ENCODE results near the gene ARHGAP10.
"Not testable (repeated sequence)": the region's sequence is repeated elsewhere in the genome, so short reads cannot be mapped to it uniquely, and the experiment has no call there.

Gene ARHGAP10

GRCh38 chr4:147865926-147866325 lies 134.0 kb downstream of the ARHGAP10 start:
- FAIRE-seq (no peak), DNase-seq (ENCODE audit: insufficient read length, low spot score) (no peak)
- TF ChIP-seq, protein P1, sequence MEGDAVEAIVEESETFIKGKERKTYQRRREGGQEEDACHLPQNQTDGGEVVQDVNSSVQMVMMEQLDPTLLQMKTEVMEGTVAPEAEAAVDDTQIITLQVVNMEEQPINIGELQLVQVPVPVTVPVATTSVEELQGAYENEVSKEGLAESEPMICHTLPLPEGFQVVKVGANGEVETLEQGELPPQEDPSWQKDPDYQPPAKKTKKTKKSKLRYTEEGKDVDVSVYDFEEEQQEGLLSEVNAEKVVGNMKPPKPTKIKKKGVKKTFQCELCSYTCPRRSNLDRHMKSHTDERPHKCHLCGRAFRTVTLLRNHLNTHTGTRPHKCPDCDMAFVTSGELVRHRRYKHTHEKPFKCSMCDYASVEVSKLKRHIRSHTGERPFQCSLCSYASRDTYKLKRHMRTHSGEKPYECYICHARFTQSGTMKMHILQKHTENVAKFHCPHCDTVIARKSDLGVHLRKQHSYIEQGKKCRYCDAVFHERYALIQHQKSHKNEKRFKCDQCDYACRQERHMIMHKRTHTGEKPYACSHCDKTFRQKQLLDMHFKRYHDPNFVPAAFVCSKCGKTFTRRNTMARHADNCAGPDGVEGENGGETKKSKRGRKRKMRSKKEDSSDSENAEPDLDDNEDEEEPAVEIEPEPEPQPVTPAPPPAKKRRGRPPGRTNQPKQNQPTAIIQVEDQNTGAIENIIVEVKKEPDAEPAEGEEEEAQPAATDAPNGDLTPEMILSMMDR (IDR thresholded peaks at IDR 0.05; ENCODE audit: insufficient read depth, missing control alignments): no peak

DNA sequence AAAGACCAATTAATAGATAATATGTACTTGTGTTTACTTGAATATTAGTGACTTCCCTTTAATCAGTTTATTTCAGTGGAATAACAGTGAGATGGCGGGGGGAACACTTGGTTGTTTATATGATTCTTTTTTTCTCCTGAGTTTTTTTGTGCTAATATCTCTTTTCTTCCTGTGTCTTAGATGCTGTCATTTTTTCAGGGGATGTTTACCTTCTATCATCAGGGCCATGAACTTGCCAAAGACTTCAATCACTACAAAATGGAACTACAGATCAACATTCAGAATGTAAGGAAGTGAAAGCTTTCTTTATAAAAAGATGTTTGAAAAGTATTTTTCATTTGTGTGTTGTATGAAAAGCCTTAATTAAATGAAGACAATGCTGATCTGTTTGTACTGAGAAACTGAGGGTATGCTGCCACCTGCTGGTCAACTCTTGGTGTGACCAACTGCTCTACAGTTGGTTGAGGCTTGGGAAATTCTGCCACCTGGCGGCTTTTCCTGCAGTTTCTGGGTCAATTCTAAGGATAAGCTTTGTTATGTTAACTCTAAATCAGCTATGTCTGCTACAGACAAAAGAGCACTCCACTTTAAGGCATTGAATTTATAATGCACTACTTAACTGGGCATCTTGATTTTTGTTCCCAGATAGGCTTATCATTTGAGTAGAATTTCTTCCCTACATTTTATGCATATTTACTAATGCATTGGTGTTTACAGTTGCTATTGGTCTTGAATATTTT lies 134.8 kb downstream of the ARHGAP10 start:
- peak; percentile 44 for DNase-seq (ENCODE audit: insufficient read length, low spot score)
- TF ChIP-seq, protein P1 (IDR thresholded peaks at IDR 0.05; ENCODE audit: insufficient read depth, missing control alignments): peak; percentile 100
- FAIRE-seq: peak; percentile 97

- TF ChIP-seq, protein P1 (IDR thresholded peaks at IDR 0.05; ENCODE audit: insufficient read depth, missing control alignments): no peak
- DNase-seq (ENCODE audit: insufficient read length, low spot score) (no peak), FAIRE-seq (no peak)
These were observed 142.2 kb downstream of the ARHGAP10 start for GRCh38 chr4:147874109-147874508.

DNA sequence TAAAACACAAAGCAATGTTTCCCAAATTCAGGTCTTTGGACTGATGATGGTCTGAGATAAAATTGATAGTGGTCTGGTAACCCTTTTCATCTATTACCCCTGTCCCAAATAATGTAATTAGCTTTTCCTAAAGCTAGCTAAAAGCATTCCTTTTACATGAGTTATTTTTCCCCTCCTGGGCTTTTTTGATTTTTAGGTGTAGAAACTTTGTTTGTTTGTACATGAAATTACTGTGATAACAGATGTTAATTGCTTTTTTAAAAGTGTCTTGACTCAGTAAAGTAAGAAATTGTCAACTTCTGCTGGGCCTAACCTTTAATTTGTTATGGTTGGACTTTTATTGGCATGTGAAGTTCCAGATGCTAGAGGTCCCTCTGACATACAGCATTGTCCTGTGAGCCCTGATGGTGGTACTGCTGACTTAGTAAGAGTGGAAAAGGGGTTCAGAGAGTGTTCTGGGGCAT lies 145.5 kb downstream of the ARHGAP10 start:
- no peak for FAIRE-seq
- TF ChIP-seq, protein P1 (IDR thresholded peaks at IDR 0.05; ENCODE audit: insufficient read depth, missing control alignments): no peak
- DNase-seq (ENCODE audit: insufficient read length, low spot score): no peak

DNA sequence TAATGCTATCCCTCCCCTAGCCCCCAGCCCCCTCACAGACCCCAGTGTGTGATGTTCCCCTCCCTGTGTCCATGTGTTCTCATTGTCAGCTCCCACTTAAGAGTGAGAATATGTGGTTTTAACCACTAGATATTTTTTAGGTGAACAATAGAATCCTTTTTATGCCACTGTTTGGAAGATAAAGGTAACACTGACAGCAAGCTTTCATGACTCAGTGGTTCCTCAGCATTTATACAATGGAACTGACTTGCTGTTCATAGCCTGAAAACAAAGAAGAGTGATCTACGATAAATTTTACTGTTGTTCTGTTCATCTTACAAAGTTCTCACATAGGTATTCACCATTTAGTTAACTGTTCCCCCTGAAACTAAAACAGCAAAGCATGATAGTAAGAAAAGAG lies 147.8 kb downstream of the ARHGAP10 start:
- FAIRE-seq: no peak
- TF ChIP-seq, protein P1 (IDR thresholded peaks at IDR 0.05; ENCODE audit: insufficient read depth, missing control alignments): no peak
- no peak for DNase-seq (ENCODE audit: insufficient read length, low spot score)

- no peak for DNase-seq (ENCODE audit: insufficient read length, low spot score)
- no peak for FAIRE-seq
- TF ChIP-seq, protein P1 (IDR thresholded peaks at IDR 0.05; ENCODE audit: insufficient read depth, missing control alignments): no peak
These were observed 148.6 kb downstream of the ARHGAP10 start for GRCh38 chr4:147880511-147880910.

DNA sequence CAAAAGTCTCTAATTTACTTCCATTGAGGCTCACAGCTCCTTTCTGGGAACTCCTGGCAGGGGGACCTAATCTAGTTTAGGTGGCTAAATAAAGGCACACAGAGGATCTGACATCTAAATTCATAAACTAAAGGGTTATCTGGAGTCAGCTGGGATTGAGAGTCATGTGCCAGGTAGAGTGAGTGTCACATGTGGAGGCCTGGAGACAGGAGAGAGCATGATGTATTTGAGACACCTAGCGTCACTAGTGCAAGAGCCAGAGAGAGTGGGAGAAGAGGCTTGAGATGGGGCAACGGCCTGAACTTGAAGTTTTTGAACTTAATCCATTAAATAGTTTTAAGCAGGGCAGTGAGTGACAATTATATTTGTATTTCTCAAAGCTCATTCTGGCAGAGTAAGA lies 152.6 kb downstream of the ARHGAP10 start:
- TF ChIP-seq, protein P1 (IDR thresholded peaks at IDR 0.05; ENCODE audit: insufficient read depth, missing control alignments): no peak
- DNase-seq (ENCODE audit: insufficient read length, low spot score) (no peak), FAIRE-seq (no peak)

DNA sequence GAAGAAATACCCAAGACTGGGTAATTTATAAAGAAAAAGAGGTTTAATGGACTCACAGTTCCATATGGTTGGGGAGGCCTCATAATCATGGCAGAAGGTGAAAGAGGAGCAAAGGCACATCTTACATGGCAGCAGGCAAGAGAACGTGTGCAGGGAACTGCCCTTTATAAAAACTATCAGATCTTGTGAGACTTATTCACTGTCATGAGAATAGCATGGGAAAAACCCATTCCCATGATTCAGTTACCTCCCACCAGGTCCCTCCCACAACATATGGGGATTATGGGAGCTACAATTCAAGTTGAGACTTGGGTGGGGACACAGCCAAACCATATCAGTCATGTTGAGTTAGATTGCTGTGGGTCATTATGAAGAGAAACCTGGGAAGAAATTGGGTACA lies 153.3 kb downstream of the ARHGAP10 start:
- not testable (repeated sequence) for FAIRE-seq; DNase-seq (ENCODE audit: insufficient read length, low spot score)

All from D721Med (cell line).